ENCODE results near the gene FGF14. TPM values are rescaled to one million over a fixed set of nuclear protein-coding genes. Genes with fewer than 3 reads are reported as not detected.
A peak's percentile ranks its signal among the peaks of the same experiment; 100 is the strongest.

FGF14 gene
- total RNA-seq, 5 donors from 2014 or later (not counting 1 experiment from before 2014, with no cell fraction given): 0.03 TPM; not detected in 3

DNA sequence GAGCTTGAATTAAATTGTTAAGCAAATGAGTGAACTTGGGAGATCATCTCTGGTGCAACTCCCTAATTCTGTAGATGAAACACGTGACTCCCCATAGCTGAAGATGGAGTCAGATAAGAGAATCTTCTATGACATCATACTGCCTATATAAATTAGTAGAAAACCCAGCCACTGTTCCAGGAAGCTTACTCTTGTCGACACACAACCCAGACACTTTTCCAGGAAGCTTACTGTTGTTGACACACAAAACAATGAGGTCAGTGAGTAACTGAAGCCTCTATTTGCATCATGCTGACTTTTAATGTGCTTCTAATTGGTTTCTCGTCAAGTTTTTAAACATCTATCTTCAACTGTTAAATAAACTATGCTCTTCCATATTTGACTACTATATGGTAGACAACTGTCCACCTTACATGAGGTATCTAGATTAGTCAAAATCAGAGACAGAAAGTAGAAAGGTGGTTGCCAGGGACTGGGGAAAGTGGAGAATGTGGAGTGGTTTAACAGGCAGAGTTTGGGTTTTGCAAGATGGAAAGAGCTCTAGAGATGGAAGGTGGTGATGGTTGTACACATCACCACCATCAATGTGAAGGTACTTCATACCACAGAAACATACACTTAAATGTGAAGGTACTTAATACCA lies 168.2 kb downstream of the FGF14 start:
- H3K27ac Mint-ChIP-seq: no peak overlapping the region
- Histone ChIP-seq H3K36me3 (ENCODE audit: control insufficient read depth in 2 of 2, extremely low read depth in 1 of 2, insufficient read depth in 1 of 2, low read length in 1 of 2) (no peaks in the 10 kb centered on the region), H3K27me3 (replicated peaks in 1 of 2; ENCODE audit: control insufficient read depth in 2 of 2, extremely low read depth in 1 of 2, insufficient read depth in 2 of 2, low read length in 1 of 2) (peaks cover 0 to 7% of the 10 kb centered on the region in 2 experiments), H3K9me3 (no peaks in the 10 kb centered on the region), H3K4me3 (ENCODE audit: control insufficient read depth in 1 of 2, extremely low read depth in 1 of 2, low read length in 1 of 2) (no peak overlapping the region), H3K4me1 (ENCODE audit: control insufficient read depth in 1 of 2, extremely low read depth in 1 of 2, insufficient read depth in 2 of 2, low read length in 2 of 2) (no peaks in the 10 kb centered on the region), H3K27ac (ENCODE audit: low read length) (no peak overlapping the region)
- peaks cover 0 to 4% (median 0%) of the 10 kb centered on the region in 3 donors for H3K9me3 Mint-ChIP-seq
- no peak for DNase-seq
- H3K27me3 Mint-ChIP-seq: peaks cover 2 to 7% of the 10 kb centered on the region in 2 donors
- no peak for ATAC-seq (replicated peaks in 1 of 4)
- POLR2A ChIA-PET: no interaction called here
- CTCF ChIA-PET: no interaction called here
- no peak overlapping the region for H3K4me3 Mint-ChIP-seq
- no CpG with 5 or more reads among the region's 3 CpGs for WGBS (ENCODE audit: insufficient coverage)
- no peaks in the 10 kb centered on the region for H3K36me3 Mint-ChIP-seq
- no peaks in the 10 kb centered on the region for H3K4me1 Mint-ChIP-seq

DNA sequence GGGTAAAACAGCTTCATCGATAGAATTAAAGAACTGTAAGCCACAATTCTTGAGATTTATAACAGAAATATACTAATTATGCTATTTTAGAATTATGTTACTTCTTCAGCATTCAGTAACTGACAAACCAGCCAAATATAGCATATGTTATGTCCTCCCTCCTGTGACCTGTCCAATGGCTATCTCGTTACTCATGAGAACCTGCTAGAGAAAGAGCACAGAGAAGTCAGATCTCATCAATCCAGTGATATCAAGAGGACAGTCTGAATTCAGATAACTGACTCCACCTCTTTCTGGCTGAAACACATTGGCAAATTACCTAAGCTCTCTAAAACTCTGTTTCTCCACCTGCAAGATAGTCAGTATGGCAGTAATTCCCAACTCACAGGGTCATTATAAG lies 170.4 kb downstream of the FGF14 start:
- H3K4me1 Mint-ChIP-seq: no peaks in the 10 kb centered on the region
- POLR2A ChIA-PET: no interaction called here
- H3K9me3 ChIP-seq: no peaks in the 10 kb centered on the region
- no peaks in the 10 kb centered on the region for H3K4me1 ChIP-seq (ENCODE audit: control insufficient read depth in 1 of 2, extremely low read depth in 1 of 2, insufficient read depth in 2 of 2, low read length in 2 of 2)
- no peaks in the 10 kb centered on the region for H3K36me3 ChIP-seq (ENCODE audit: control insufficient read depth in 2 of 2, extremely low read depth in 1 of 2, insufficient read depth in 1 of 2, low read length in 1 of 2)
- H3K4me3 Mint-ChIP-seq: no peak overlapping the region
- no peak overlapping the region for H3K27ac Mint-ChIP-seq
- 0% methylated on average over 1 of the region's 2 CpGs for WGBS (ENCODE audit: insufficient coverage)
- H3K36me3 Mint-ChIP-seq: no peaks in the 10 kb centered on the region
- no peak overlapping the region for H3K27ac ChIP-seq (ENCODE audit: low read length)
- H3K9me3 Mint-ChIP-seq: peaks cover 0 to 4% (median 0%) of the 10 kb centered on the region in 3 donors
- peaks cover 3 to 10% of the 10 kb centered on the region in 2 donors for H3K27me3 Mint-ChIP-seq
- no peak for DNase-seq
- no peak overlapping the region for H3K4me3 ChIP-seq (ENCODE audit: control insufficient read depth in 1 of 2, extremely low read depth in 1 of 2, low read length in 1 of 2)
- no peaks in the 10 kb centered on the region for H3K27me3 ChIP-seq (replicated peaks in 1 of 2; ENCODE audit: control insufficient read depth in 2 of 2, extremely low read depth in 1 of 2, insufficient read depth in 2 of 2, low read length in 1 of 2)
- ATAC-seq (replicated peaks in 1 of 4): no peak
- CTCF ChIA-PET: no interaction called here

DNA sequence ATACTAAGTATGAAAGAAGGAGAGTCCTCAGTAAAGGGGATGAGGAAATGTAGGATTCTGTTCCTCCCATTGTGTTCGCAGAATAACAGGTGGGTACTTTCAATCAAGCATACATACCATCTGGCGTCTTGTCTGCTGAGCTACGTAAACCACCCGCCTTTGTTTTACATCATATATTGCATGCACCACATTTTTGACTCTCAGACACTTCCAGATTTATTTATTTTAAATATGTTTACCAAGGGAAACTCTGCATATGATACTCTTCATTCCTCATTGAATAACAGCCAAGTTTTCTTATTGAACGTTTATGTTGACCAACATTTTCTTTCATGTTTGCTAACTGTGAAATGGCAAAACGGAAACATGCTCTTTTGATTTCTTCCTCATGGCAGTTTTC lies 174.1 kb downstream of the FGF14 start:
- Mint-ChIP-seq H3K27me3 (peaks cover 3 to 4% of the 10 kb centered on the region in 2 donors), H3K36me3 (no peaks in the 10 kb centered on the region), H3K4me1 (no peaks in the 10 kb centered on the region), H3K9me3 (no peaks in the 10 kb centered on the region), H3K4me3 (no peak overlapping the region), H3K27ac (no peak overlapping the region)
- H3K27ac ChIP-seq (ENCODE audit: low read length): no peak overlapping the region
- CTCF ChIA-PET: no interaction called here
- DNase-seq (no peak), ATAC-seq (replicated peaks in 1 of 4) (no peak)
- no peak overlapping the region for H3K4me3 ChIP-seq (ENCODE audit: control insufficient read depth in 1 of 2, extremely low read depth in 1 of 2, low read length in 1 of 2)
- H3K27me3 ChIP-seq (replicated peaks in 1 of 2; ENCODE audit: control insufficient read depth in 2 of 2, extremely low read depth in 1 of 2, insufficient read depth in 2 of 2, low read length in 1 of 2): no peaks in the 10 kb centered on the region
- no peaks in the 10 kb centered on the region for H3K36me3 ChIP-seq (ENCODE audit: control insufficient read depth in 2 of 2, extremely low read depth in 1 of 2, insufficient read depth in 1 of 2, low read length in 1 of 2)
- POLR2A ChIA-PET: no interaction called here
- no peaks in the 10 kb centered on the region for H3K9me3 ChIP-seq
- WGBS (ENCODE audit: insufficient coverage): 80% methylated on average over 1 of the region's 6 CpGs
- H3K4me1 ChIP-seq (ENCODE audit: control insufficient read depth in 1 of 2, extremely low read depth in 1 of 2, insufficient read depth in 2 of 2, low read length in 2 of 2): no peaks in the 10 kb centered on the region

DNA sequence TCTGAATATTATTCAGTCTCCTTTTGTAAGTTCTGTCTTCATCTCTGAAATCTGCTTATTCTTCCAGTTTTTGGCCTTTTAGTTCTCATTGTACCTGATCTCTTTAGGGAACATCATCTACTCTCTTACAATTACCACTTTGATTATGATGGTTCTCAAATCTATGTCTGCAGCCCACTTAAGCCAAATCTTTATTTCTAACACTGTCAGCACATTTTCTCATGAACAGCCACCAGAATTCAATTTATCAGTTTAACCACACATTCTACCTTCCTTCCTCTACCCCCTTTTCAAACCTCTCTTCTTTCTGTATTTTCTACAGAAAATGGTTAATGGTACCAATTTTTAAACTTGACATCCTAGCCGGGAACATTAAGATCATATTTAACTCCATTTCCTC lies 175.3 kb downstream of the FGF14 start:
- H3K36me3 Mint-ChIP-seq: no peaks in the 10 kb centered on the region
- DNase-seq: no peak
- ChIA-PET CTCF (no interaction called here), POLR2A (no interaction called here)
- no peak overlapping the region for H3K27ac Mint-ChIP-seq
- H3K27ac ChIP-seq (ENCODE audit: low read length): no peak overlapping the region
- H3K4me3 ChIP-seq (ENCODE audit: control insufficient read depth in 1 of 2, extremely low read depth in 1 of 2, low read length in 1 of 2): no peak overlapping the region
- H3K4me3 Mint-ChIP-seq: no peak overlapping the region
- H3K9me3 Mint-ChIP-seq: no peaks in the 10 kb centered on the region
- no CpG with 5 or more reads among the region's 1 CpG for WGBS (ENCODE audit: insufficient coverage)
- H3K27me3 ChIP-seq (replicated peaks in 1 of 2; ENCODE audit: control insufficient read depth in 2 of 2, extremely low read depth in 1 of 2, insufficient read depth in 2 of 2, low read length in 1 of 2): no peaks in the 10 kb centered on the region
- no peaks in the 10 kb centered on the region for H3K36me3 ChIP-seq (ENCODE audit: control insufficient read depth in 2 of 2, extremely low read depth in 1 of 2, insufficient read depth in 1 of 2, low read length in 1 of 2)
- H3K4me1 Mint-ChIP-seq: no peaks in the 10 kb centered on the region
- ATAC-seq (replicated peaks in 1 of 4): no peak
- H3K4me1 ChIP-seq (ENCODE audit: control insufficient read depth in 1 of 2, extremely low read depth in 1 of 2, insufficient read depth in 2 of 2, low read length in 2 of 2): no peaks in the 10 kb centered on the region
- H3K9me3 ChIP-seq: no peaks in the 10 kb centered on the region
- H3K27me3 Mint-ChIP-seq: peaks cover 3 to 4% of the 10 kb centered on the region in 2 donors

DNA sequence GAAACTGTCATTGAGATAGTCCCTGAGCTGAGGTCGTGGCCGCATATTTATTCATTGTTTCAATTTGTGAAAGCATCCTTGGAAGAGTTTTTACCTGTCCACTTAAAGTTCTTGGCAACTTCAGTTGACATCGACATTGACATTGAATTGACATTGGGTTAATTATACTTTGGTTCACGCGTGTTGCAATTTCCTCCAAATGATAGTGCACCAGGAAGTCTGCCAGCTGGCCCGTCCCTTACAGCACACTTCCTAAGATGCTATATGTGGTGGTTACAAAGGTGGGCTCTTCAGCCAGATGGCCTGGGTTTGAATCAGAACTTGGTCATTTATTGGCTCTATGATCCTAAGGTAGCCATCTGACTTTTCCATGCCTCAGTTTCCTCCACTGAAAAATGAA lies 176.0 kb downstream of the FGF14 start:
- Histone ChIP-seq H3K9me3 (no peaks in the 10 kb centered on the region), H3K36me3 (ENCODE audit: control insufficient read depth in 2 of 2, extremely low read depth in 1 of 2, insufficient read depth in 1 of 2, low read length in 1 of 2) (no peaks in the 10 kb centered on the region), H3K4me3 (ENCODE audit: control insufficient read depth in 1 of 2, extremely low read depth in 1 of 2, low read length in 1 of 2) (no peak overlapping the region), H3K27ac (ENCODE audit: low read length) (no peak overlapping the region), H3K4me1 (ENCODE audit: control insufficient read depth in 1 of 2, extremely low read depth in 1 of 2, insufficient read depth in 2 of 2, low read length in 2 of 2) (no peaks in the 10 kb centered on the region), H3K27me3 (replicated peaks in 1 of 2; ENCODE audit: control insufficient read depth in 2 of 2, extremely low read depth in 1 of 2, insufficient read depth in 2 of 2, low read length in 1 of 2) (no peaks in the 10 kb centered on the region)
- ChIA-PET POLR2A (no interaction called here), CTCF (no interaction called here)
- 67% methylated on average over 5 of the region's 6 CpGs for WGBS (ENCODE audit: insufficient coverage)
- H3K36me3 Mint-ChIP-seq: no peaks in the 10 kb centered on the region
- ATAC-seq (replicated peaks in 1 of 4) (no peak), DNase-seq (no peak)
- peaks cover 3 to 4% of the 10 kb centered on the region in 2 donors for H3K27me3 Mint-ChIP-seq
- H3K4me3 Mint-ChIP-seq: no peak overlapping the region
- H3K9me3 Mint-ChIP-seq: no peaks in the 10 kb centered on the region
- H3K4me1 Mint-ChIP-seq: no peaks in the 10 kb centered on the region
- H3K27ac Mint-ChIP-seq: no peak overlapping the region

DNA sequence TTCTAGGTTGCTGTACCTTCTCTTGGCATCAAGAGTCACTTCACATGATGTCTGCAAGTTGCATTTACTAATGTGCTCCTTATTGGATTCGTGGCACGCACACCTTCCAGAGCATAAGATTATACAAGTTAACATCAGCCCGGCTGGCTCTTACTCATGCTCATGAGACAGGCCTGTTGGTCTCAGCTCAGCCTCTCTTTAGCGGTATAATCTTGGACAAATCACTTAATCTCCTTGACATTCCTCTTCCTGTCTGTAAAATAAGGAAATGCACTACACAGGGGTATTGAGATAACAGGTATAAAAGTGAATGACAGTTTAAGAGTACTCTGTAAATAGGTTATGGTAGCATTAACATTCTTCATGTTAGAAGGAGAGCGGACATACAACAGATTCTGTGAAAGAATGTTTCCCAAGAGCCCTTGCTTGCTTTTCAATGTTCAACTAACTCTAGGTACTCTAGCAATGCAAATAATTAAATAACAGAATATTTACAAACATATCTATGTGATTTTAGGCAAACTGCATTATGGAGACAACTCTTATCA lies 181.1 kb downstream of the FGF14 start:
- Mint-ChIP-seq H3K4me3 (no peak overlapping the region), H3K36me3 (no peaks in the 10 kb centered on the region), H3K27me3 (peaks cover 2 to 7% of the 10 kb centered on the region in 2 donors), H3K9me3 (no peaks in the 10 kb centered on the region), H3K4me1 (no peaks in the 10 kb centered on the region), H3K27ac (no peak overlapping the region)
- no peaks in the 10 kb centered on the region for H3K27me3 ChIP-seq (replicated peaks in 1 of 2; ENCODE audit: control insufficient read depth in 2 of 2, extremely low read depth in 1 of 2, insufficient read depth in 2 of 2, low read length in 1 of 2)
- no peak for ATAC-seq (replicated peaks in 1 of 4)
- no peak overlapping the region for H3K4me3 ChIP-seq (ENCODE audit: control insufficient read depth in 1 of 2, extremely low read depth in 1 of 2, low read length in 1 of 2)
- POLR2A ChIA-PET: no interaction called here
- 46% methylated on average over 3 of the region's 5 CpGs for WGBS (ENCODE audit: insufficient coverage)
- CTCF ChIA-PET: no interaction called here
- peak in 1 of 35 experiments; percentile 0 for DNase-seq
- no peaks in the 10 kb centered on the region for H3K9me3 ChIP-seq
- no peaks in the 10 kb centered on the region for H3K4me1 ChIP-seq (ENCODE audit: control insufficient read depth in 1 of 2, extremely low read depth in 1 of 2, insufficient read depth in 2 of 2, low read length in 2 of 2)
- H3K36me3 ChIP-seq (ENCODE audit: control insufficient read depth in 2 of 2, extremely low read depth in 1 of 2, insufficient read depth in 1 of 2, low read length in 1 of 2): no peaks in the 10 kb centered on the region
- H3K27ac ChIP-seq (ENCODE audit: low read length): no peak overlapping the region

DNA sequence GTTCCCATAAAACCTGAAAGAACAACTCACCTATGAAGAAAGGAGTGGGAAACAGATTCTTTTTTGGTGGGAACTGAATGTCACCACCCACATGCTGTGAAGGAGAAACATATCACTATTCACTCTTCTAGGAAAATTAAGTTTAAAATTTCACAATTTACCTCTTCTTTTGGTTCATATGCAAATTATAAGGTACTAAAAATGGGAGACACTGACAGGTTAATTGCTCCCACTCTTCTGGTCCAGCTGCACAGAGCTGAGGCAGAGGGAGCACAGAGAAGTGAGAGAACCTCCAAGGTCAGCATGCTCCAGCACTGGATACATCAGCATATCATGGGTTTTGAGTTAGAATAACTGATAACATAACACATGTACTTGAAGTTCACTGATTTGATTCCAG lies 186.9 kb downstream of the FGF14 start:
- Histone ChIP-seq H3K9me3 (no peaks in the 10 kb centered on the region), H3K27ac (ENCODE audit: low read length) (no peak overlapping the region), H3K36me3 (ENCODE audit: control insufficient read depth in 2 of 2, extremely low read depth in 1 of 2, insufficient read depth in 1 of 2, low read length in 1 of 2) (no peaks in the 10 kb centered on the region), H3K27me3 (replicated peaks in 1 of 2; ENCODE audit: control insufficient read depth in 2 of 2, extremely low read depth in 1 of 2, insufficient read depth in 2 of 2, low read length in 1 of 2) (no peaks in the 10 kb centered on the region), H3K4me3 (ENCODE audit: control insufficient read depth in 1 of 2, extremely low read depth in 1 of 2, low read length in 1 of 2) (no peak overlapping the region), H3K4me1 (ENCODE audit: control insufficient read depth in 1 of 2, extremely low read depth in 1 of 2, insufficient read depth in 2 of 2, low read length in 2 of 2) (no peaks in the 10 kb centered on the region)
- ATAC-seq (replicated peaks in 1 of 4) (no peak), DNase-seq (no peak)
- H3K9me3 Mint-ChIP-seq: no peaks in the 10 kb centered on the region
- no peak overlapping the region for H3K27ac Mint-ChIP-seq
- H3K36me3 Mint-ChIP-seq: no peaks in the 10 kb centered on the region
- H3K4me3 Mint-ChIP-seq: no peak overlapping the region
- ChIA-PET CTCF (no interaction called here), POLR2A (no interaction called here)
- no peaks in the 10 kb centered on the region for H3K4me1 Mint-ChIP-seq
- H3K27me3 Mint-ChIP-seq: peaks cover 2 to 14% of the 10 kb centered on the region in 2 donors
